ENCODE measurements around the gene TVP23B. TPM values are rescaled to one million over a fixed set of nuclear protein-coding genes. Genes with fewer than 3 reads are reported as not detected.
"Not testable (repeated sequence)": the region's sequence is repeated elsewhere in the genome, so short reads cannot be mapped to it uniquely, and the experiment has no call there.

The TVP23B gene
- 21.0 TPM for total RNA-seq
- long read RNA-seq, transcript TVP23B-201 (7 exons, 2,064 nt): major isoform, 45 of 49 reads
- long read RNA-seq, partial matches to known transcripts: 3 of 49 reads
- long read RNA-seq, other reads (novel, unspliced or antisense): 1 of 49 reads

DNA sequence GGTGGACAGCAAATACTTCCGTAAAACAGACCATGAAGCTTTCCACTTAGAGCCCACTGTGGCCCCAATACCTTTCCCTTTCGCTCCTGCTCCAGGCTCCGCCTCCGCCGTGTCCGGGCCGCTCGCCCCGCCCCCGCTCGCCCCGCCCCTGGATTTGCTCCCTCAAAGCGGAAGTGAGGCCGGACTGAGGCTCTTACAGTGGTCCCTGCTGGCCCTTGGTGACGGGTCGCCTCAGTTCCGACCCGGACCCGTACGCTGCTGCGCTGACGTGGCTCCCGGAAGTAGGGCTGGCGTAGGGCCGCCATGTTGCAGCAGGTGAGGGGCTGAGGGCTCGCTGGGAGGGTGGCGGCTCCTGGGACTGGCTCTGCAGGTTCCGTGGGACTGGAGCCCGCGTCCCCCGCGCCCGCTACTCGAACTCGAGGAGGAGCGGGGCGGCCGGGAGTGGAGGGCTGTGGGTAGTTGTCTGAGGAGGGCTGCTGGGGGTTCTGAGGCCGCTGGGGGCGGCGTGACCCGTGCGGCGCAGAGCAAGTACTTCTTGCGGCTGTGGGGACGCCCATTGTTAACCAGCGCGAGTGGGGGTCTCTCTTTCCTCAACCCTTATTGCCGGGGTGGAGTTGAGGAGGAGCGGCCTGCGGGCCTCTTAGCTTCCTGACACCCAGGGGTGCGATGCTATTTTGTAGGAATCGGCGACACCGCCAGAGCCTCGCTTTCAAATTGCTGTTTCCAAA lies at the start of gene TVP23B:
TVP23B (plus strand) TSS at position 193 of the 728 bp plus-strand sequence; CDS start at position 304, 111 bp downstream.
- DNase-seq (ENCODE audit: low spot score): peak; percentile 99
- intact Hi-C loops (cut with DNase I): not testable (repeated sequence)

DNA sequence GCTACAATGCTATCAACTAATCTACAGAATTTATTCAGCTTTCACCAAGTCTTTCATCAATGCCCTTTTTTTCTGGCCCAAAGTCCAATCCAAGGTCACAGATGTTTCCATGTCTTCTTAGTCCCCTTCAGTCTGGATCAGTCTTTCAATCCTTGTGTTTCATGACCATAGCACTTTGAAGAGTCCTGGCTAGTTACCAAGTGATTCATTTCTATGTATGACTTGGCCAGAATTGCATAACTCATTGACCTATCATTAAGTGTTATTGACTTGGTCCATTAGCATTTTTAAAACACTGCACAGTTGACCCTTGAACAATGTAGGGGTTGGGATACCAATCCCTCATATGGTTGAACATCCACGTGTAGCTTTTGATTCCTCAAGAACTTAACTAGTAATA lies 48.5 kb upstream of the TVP23B start:
- intact Hi-C loops (cut with DNase I); DNase-seq (ENCODE audit: low spot score): not testable (repeated sequence)

GRCh38 chr17:18733350-18733749 lies 47.6 kb upstream of the TVP23B start:
- intact Hi-C loops (cut with DNase I); DNase-seq (ENCODE audit: low spot score): not testable (repeated sequence)

GRCh38 chr17:18739616-18740391 lies 41.2 kb upstream of the TVP23B start:
- intact Hi-C loops (cut with DNase I): not testable (repeated sequence)

GRCh38 chr17:18741228-18741627 lies 39.8 kb upstream of the TVP23B start:
- intact Hi-C loops (cut with DNase I); DNase-seq (ENCODE audit: low spot score): not testable (repeated sequence)

More at GRCh38 chr17:18739616-18740391, 41.2 kb upstream of the TVP23B start:
- not testable (repeated sequence) for DNase-seq (ENCODE audit: low spot score)

DNA sequence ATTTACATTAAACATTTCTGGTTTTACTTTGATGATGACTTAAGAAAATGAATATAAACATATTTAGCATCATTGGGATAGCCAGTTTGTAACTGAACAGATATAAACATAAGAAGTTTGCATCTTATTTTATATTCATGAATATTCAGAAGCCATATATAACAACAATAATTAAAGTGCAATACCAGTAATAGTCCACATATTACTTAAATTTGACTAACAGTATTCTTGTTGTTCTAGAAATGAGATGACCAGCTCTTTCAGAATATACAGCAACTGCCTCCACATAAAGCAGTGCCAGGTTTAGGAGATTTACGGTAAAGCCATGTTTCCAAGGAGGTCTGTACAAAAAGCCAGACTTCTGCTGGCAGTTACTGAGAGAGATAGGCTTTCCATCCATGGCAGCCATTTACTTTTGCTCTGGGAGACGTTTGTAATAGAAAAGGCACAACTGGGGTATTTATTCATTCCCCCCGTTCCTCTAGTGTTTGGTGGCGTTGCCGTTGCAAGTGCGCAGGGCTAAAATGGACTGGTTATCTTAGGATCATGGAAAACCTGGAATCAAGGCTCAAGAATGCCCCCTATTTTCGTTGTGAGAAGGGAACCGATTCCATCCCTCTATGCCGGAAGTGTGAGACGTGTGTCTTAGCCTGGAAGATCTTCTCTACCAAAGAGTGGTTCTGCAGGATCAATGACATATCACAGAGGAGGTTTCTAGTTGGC lies 37.1 kb upstream of the TVP23B start, which contains the start of gene FBXW10:
FBXW10 (plus strand) TSS at position 356 of the 723 bp plus-strand sequence; CDS start at position 547, 191 bp downstream.
- intact Hi-C loops (cut with DNase I); DNase-seq (ENCODE audit: low spot score): not testable (repeated sequence)

- intact Hi-C loops (cut with DNase I); DNase-seq (ENCODE audit: low spot score): not testable (repeated sequence)
Measured at GRCh38 chr17:18744726-18745125, 36.3 kb upstream of the TVP23B start.

- intact Hi-C loops (cut with DNase I); DNase-seq (ENCODE audit: low spot score): not testable (repeated sequence)
Measured at GRCh38 chr17:18746551-18746950, 34.4 kb upstream of the TVP23B start.

DNA sequence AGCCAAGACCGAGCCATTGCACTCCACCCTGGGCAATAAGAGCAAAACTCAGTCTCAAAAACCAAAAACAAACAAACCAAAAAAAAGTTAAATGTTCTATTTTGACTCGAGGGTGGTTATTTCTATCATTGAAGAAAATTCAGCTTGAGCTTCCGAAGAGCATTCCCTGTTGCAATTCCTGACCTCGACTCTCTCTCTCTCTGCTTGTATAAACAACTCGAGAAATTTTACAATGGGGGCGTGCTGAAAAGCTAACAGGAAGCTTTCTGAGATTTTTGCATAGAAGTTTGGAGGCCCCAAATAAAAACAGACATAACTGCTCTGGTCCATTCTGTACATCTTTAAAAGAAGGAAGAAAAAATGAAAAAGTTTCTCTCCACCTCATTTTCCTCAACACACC lies 33.5 kb upstream of the TVP23B start:
- intact Hi-C loops (cut with DNase I); DNase-seq (ENCODE audit: low spot score): not testable (repeated sequence)

DNA sequence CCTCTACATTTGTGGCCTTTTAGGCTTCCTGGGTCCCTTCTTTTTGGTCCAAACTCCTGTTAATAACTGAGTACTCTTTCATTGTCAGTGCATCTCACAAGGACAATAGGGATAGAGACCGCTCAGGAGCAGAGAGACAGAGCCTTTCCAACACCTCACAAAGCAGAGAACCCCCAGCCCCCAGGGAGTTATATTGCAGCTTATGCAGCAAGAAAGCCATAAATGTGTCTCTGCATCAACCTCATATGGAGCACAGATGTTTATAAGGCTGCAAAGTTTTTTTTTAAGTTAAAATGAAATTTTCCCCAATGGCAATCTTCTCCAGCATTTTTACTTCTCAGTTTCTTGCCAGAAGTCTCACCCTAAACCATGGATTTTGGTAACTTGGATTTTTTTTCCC lies 30.7 kb upstream of the TVP23B start:
- intact Hi-C loops (cut with DNase I); DNase-seq (ENCODE audit: low spot score): not testable (repeated sequence)

- DNase-seq (ENCODE audit: low spot score); intact Hi-C loops (cut with DNase I): not testable (repeated sequence)
Measured at GRCh38 chr17:18753829-18754409, 27.1 kb upstream of the TVP23B start.

DNA sequence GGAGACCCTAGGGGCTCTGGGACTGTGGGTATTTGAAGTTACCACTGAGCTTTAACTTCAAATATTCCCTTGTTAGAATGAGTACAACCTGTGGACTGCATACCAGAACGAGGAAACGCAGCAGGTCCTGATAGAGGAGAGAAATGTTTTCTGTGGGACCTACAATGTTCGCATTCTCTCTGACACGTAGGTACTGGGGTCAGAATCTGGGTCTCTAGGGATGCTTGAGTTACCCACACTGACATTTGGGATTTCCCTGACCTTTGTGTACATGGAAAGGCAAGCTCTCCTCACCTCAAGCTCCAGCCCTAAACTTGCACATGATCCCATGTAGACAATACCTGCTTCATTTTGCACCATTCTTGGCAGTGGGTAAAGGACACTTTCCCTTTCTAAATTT lies 25.0 kb upstream of the TVP23B start:
- intact Hi-C loops (cut with DNase I); DNase-seq (ENCODE audit: low spot score): not testable (repeated sequence)

GRCh38 chr17:18757368-18758044 lies 23.5 kb upstream of the TVP23B start:
- DNase-seq (ENCODE audit: low spot score); intact Hi-C loops (cut with DNase I): not testable (repeated sequence)

DNA sequence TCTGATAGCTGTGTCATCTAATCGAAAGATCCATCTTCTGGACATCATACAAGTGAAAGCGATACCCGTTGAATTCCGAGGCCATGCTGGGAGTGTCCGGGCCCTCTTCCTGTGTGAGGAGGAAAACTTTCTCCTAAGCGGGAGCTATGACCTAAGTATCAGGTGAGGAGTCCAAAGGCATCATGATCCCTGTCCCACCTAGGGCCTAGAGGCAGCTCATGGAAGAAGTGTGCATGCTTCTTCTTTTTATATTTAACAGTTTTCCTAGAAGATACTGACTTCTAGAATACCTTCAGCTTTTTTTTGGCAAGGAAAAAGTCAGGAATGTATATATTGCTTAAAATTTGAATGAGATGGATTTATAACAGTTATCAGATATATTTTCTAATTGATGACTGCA lies 22.6 kb upstream of the TVP23B start:
- intact Hi-C loops (cut with DNase I); DNase-seq (ENCODE audit: low spot score): not testable (repeated sequence)

- intact Hi-C loops (cut with DNase I); DNase-seq (ENCODE audit: low spot score): not testable (repeated sequence)
Measured at GRCh38 chr17:18760221-18760620, 20.8 kb upstream of the TVP23B start.

GRCh38 chr17:18770572-18770971 lies 10.4 kb upstream of the TVP23B start:
- DNase-seq (ENCODE audit: low spot score); intact Hi-C loops (cut with DNase I): not testable (repeated sequence)

DNA sequence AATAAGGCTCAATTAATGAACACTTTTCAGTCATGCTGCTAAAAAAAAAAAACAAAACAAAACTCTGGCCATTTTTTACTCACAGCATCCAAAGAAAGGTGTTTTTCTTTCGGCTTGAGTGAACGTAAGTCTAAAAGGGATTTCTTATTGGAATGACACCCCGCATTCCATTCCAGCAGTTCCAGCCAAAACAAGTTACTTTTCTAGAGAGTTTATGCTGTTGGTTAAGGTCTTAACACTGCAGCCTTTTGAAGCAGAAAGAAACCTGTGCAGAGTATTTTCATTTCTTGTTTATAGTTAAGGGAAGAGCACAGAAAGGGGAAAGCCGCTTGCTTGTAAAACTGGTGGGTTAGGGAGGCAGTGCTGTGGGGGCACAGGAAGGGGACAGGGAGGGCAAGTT lies 9.9 kb upstream of the TVP23B start:
- DNase-seq (ENCODE audit: low spot score); intact Hi-C loops (cut with DNase I): not testable (repeated sequence)

- intact Hi-C loops (cut with DNase I): no loop called here
- no peak for DNase-seq (ENCODE audit: low spot score)
Measured at GRCh38 chr17:18772471-18772870, 8.5 kb upstream of the TVP23B start.

All from cardiac septum (tissue), 1 donor.